Stimulated activated CD4-positive, alpha-beta T cell treated with anti-CD3 and anti-CD28 coated beads, Interleukin-4, amount 100 ng/mL, for 1 hour (primary cell): Measurements from ENCODE around the gene KIF26B.

Source experiments
- DNase-seq: peaks from one replicate; pipeline ENCODE4 v3.0.0-alpha.2; 2020

KIF26B gene

DNA sequence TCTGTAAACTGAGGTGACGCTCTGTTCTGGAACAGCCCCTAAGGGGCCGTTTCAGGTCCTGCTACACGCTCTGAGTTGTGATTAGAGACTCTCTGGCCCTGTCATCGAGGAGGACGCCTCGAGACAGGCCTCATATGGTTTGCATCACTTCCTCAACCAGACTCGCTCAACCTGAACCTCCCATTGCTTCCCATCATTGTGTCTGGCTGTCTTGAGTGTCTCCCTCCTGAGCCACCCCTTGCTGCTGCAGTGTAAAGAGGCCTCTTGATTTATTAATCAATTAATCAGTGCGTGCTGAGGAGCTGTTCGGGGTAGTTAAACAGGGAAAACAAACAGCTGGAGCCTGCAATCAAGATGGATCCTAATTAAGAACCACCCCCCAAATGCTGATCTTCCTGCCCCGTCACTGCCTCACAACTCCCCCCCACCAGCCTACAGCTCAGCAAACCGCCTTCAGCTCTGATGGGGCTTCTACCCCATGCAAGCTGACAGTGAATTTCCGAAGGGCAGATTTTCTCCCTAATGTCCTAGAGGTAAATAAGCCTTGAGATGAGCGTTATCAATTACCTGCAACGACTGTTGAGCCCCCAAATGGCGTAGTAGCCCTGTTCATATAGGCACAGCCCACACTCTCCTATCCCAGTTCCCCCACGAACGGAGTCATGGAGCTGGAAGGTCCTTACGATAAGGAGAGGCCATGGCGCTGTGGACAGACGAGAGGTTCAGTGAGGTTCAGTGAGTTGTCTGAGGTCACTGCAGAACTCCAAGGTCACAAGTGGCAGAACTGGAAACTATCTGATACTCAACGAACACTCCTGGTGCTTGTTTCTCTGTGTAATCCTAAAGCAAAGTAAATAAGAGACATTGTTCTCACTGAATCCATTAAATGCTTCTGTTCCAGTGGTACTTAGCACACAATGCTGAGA lies 210.6 kb downstream of the KIF26B start:
- no peak for DNase-seq

DNA sequence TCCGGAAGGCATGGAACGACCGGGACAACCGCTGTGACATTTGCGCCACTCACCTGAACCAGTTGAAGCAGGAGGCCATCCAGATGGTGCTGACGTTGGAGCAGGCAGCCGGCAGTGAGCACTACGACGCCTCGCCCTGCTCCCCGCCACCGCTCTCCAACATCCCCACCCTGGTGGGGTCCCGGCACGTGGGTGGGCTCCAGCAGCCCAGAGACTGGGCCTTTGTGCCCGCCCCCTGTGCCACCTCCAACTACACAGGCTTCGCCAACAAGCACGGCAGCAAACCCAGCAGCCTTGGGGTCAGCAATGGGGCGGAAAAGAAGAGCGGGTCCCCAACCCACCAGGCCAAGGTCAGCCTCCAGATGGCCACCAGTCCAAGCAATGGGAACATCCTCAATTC lies 212.1 kb downstream of the KIF26B start:
- no peak for DNase-seq

DNA sequence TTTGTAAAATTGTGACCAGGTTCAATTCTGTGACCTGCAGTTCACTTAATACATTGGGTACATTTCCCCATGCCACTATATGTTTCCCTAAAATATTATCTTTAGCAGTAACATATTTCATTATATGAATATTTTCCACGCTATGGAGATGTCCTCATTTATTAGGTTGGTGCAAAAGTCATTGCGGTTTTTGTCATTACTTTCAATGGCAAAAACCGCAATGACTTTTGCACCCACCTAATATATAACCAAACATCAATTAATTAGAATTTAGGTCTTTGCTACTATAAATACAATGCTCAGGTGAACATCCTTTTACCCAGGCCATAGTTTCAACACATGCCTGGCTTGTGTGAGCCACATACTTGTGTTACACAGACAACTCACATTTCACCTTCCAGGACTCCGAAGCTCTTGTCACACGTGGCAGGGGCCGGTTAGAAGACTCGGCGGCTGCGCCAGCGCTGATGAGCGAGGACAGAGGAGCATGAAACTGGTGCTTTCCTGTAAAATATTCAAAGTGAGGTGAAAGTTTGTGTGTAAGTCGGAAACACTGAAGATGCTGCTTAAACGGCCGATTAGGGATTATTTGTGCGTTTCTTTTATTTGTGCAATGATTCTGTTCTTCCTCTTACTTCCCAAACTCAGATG lies 215.5 kb downstream of the KIF26B start:
- no peak for DNase-seq

DNA sequence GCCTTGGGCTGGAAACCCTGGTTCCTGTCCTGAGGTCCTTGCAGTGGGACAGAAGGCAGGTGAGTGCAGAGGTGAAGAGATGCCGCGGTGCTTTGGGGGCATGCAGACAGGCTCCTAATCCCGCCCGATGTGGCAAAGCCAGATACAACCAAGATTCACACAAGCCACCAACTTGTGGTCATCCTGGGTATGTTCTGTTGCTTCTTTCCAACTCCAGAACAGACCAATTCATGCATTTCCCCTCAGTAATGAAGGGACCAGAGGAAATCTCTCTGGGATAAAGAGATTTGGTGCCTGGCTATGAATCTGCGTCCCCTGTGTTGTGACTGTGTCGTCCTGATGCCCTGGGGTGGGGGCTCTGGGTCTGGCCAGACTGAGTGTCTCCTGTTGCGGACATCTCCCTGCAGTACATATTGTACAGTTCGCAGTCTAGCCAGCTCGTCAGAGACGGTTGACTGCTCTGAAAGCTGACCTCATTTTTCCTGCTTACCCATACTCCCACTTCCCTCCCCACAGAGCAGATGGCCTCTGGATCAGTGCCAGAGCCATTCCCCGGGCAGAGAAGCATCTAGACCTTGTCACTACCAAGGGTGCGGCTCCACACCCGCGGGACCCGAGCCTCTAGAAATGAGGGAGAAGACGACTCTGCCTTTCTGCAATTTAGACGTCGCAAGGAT lies 216.3 kb downstream of the KIF26B start:
- no peak for DNase-seq

DNA sequence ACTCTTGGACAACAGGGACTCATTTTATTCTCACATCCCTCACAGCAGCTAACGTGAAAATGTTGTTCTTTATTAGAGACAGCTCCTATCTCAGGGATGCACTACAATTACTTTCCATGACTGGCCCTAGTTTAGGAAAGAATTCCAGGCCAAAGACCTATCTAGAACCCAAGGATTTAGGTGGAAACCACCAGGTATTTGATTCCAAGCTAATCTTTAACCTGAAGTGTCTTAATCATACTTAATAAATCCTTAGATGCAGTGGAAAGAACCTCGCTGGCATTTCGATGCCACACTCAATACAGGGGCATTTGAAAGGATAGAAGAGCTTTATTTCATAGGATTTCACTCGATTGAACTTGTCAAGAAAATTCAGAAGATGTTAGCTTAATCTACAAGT lies 218.3 kb downstream of the KIF26B start:
- no peak for DNase-seq

DNA sequence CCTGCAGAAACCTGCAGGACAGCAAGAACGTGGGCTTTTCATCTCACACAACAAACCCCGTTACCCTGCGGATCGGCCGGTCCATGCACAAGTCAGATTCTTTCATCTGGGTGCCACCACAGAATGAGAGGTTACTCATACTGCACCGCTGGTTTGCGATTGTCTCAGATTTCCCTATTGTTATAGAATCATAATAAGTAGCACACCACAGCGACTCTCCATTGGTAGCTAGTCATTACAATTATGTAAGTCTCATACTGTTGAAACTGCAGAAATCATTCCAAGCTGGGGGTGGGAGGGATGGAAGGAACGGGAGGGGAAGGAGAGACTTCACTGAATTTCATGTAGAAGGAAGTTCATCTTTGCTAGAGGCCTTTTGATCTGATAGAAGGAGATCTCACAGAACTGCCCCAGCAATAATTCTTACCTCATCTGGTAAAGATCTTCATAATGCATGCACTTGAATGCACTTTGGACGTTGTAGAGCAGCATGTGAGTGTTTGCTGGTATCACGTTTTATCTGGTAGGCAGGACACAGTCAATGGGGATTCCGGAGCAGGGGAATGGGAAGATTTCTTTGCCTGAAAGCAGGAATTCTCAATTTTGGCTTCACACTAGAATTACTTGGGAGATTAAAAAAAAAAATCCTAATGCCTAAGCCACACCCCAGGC lies 221.1 kb downstream of the KIF26B start:
- DNase-seq: no peak

DNA sequence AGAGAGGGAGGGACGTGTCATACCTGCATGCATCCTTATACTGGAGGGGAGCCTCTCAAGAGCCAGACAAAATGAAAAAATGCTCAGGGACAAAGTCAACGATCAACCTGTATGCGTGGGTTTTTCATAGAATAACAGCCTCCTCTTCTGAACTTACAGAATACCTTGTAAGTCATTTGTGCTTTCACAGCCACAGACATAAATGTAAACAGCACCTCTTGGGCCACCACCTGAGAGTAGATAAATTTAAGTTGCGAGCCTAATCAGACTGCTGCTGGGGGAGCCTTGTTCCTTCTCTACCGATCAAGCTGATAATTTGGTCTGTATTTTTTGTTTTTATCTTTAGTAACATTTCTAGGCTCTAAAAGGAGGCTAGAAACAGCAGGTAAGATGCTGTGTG lies 223.1 kb downstream of the KIF26B start:
- DNase-seq: no peak

DNA sequence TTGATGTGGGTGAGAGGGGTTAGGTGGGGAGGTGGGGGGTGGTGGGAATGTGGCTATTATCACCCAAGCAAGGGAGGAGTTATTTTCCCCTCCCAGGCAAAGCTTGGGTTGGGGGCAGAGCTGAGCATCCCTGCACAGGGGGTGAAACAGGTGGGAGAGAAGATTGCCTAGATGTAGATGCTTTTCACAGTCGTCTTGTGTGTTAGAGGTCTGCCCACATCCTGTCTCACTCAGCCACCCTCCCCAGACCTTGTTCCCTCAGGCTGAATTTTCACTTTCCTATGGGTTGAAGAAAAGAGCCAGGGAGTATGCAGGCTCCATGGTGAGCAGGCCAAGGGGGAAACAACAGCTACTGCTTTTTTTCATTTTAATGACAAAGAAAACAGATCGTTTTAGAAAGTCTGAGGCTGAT lies 223.5 kb downstream of the KIF26B start:
- no peak for DNase-seq

DNA sequence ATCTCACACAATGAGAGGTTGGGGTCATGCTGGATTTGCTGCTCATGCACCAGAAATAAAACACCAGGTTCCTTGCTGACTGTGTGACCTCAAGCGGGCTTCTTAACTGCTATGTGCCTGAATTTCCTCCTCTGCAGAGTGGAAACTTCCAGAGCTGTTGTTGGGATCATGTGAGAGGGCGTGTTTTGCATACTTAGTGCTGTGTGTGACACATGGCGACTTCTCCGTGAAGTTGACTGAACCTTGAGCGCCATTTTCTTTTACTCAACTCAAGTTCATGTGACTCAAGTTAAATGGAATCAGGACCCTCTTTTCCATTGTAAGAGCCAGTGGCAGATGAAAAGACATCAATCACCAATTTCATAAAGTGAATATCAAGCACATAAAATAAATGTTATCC lies 224.0 kb downstream of the KIF26B start:
- no peak for DNase-seq

DNA sequence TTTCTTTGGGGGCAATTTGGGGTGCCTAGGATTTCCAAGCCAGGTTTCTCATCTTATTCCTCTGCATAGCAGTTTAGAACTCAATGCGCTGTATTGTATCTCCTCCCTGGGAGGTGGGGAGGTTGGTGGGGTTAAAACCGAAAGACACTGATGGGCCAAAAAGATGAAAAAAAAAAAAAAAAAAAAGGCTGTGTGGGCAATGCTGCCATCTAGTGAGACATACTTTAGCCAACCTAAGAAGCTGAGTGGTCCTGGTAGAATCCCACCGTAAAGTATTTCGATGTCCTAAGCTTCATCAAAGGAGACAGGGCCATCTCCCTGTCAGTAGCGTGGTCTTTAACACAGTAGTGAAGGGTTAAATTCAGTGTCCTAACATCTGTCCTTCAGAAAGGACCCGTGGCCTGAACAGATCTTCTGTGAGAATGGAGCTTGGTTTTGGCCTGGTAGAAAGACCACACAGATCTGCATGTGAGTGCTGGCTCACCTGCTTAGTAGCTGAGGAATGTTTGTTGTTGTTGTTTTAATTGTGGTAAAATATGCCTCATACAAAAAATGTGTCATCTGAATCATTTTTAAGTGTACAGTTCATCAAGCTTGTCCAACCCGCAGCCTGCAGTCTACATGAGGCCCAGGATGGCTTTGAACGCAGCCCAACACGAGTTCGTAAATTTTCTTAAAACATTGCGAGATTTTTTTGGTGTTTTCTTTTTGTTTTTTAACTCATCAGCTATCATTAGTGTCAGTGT lies 226.2 kb downstream of the KIF26B start:
- DNase-seq: no peak

DNA sequence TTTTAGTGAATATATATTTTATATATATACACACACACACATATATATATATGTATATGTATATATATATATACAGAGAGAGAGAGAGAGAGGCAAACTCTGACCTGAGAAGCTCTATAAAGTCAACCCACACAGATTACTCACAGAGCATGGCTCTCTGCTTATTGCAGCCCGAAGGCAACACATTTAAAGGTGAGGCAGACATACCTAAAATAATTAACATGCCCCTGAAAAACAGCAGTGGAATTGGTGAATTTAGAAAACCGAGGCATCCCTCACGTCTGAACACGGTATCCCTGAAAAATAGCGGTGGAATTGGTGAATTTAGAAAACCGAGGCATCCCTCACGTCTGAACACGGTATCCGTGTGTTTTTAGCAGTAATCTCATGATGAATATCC lies 228.2 kb downstream of the KIF26B start:
- no peak for DNase-seq

DNA sequence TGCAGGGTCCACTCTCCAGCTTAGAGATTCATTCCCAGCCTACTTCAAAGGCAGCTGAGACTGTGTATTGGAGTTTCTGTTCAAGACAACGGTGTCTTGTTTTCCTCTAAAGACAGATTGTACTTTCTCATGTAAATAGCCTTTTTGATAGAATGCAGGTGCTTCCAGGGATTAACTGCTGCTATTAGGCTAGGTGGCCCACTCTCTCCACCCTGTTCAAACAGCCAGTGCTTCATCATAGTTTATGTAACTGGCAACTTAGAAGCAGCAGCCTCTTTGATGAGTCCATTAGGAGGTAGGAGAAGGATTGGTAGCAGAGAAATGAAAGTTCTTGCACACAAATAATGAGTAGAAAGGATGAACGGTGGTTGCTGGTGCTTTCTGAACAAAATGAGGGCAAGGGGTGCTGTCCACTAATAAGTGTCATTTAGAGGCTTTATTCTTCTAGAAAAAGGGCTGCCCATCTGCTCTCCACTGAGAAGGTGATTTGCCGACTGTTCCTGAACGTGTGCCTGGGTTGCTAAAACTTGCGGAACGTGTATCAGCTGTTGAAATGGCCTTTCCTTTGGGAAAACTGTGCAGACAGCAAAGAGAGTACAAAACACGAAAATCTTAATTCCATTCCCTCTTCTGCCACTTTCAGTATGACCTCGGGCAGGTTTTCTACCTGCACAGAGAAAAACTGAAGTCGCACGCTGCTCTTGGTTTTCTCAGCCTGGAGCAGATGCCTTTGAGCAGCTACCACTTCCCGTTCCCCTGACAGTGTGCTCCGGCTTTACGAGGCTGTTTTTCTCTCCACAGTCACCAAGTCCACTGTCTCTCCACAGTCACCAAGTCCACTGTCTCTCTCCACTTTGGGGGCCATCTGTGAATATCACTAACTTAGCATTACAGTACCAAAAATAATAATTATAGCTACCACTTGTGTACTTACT lies 228.9 kb downstream of the KIF26B start:
- DNase-seq: no peak

DNA sequence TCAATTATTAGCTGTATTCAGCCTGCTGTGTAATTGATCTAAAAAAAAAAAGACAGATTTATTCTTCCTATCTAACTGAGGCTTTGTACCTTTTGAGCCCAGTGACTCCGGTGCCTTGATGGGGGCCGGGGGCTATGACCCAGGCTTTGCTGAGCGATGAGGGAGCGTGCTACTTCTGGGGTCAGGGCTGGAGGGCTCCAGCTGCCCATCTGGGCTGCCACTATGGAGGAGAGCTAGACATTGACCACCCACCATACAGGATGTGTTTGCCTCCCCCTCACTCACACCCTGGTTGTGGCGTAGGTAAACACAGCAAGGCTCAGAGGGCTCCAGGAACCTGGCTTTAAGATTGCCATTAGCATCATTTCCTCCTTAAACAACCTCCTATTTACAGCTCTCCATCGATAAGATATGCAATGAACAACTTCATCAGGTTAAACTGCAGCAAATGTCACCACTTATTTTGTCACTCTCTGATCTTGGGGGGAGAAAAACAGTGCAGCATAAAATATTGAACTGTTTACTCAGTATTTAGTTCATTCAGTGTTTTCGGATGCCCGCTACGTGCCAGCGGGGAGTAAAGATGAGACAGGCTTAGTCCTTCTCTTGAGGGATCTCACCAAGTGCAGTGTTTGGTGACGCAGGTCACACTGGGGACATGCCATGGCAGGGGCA lies 231.6 kb downstream of the KIF26B start:
- DNase-seq: no peak

DNA sequence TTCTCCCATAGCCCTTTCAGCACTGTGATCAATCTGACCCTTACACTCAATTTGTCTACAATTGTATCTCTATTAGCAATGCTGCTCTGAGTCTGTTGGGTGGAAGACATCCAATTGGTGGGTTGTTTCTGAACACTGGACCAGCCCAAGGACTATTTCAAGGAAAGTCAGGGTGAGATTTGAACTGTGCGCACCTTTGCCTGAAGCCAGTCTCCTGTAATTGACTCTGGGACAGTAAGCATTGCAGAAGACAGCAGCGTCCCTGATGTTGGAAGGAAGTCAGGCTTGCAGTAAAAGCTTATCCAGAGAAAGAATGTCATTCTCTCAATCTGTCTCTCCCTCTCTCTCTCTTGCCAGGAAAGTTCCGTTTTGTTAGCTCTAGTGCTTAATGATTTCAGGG lies 233.9 kb downstream of the KIF26B start:
- DNase-seq: no peak

DNA sequence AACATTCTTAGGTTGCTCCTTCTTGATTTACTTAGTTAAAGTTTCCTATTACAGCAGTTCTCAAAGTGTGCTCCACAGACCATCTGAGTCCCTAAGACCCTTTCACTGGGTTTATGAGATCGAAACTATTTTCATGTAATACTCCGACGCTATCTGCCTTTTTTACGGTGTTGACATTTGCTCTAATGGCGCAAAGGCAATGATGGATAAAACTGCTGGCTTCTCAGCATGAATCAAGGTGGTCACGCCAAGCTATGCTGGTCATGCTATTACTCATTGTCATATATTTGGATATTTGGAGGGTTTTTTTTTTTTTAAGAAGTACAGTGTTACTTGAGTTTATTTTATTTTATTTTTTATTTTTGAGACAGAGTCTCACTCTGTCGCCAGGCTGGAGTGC lies 235.1 kb downstream of the KIF26B start:
- DNase-seq: no peak

DNA sequence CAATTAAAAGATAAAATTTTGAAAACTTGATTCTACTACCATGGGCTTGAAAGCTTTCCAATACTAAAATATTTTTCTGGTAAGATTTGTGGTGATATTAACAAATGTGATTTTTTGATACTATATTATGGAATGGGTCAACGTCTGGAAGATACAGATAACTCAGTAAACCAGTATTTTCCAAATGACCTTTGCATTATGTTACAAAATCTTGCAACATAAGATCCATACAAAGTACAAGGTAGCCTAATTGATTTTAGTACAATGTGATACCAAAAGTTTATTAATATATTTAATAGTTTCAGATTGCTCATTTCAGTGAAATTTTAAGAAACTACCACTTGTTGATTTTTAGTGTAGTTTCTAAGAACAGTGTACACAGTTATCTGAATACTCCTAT lies 236.2 kb downstream of the KIF26B start:
- DNase-seq: no peak

DNA sequence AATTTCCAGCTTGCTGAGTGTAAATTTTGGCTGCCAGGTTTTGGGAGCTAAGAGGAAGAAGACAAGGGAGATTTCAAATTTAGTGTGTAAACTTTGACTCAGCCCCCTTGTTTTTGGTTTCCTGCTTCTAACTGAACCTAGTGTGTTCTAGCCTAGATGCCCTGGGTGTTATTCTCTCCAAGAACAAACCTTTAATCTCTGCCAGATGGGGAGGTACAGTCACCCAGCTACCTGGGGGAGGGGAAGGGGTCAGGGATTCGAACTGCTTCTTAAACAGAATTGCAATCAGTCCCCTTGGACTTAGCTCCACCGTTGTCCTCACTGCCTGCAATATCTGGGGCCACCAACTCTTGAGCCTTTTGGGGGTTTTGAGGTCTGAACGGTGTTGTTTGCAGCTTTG lies 238.9 kb downstream of the KIF26B start:
- no peak for DNase-seq

DNA sequence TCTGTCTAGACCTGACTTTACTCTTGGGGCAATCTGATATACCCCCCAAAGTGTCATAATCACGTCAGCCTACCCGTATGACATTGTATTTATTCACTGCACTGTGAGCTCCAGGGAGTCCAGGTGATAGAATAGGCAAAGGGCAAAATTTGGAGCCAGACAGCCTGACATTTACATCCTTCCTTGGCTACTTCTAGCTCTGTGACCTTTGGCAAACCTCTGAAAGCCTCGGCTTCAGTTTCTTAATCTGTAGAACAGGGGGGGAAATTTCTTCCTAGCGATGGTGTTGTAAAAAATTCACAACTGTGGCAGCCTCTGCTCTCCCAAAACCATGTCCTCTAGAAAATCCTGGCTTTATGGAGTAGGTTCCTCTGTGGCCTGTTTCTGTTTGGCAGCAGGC lies 240.9 kb downstream of the KIF26B start:
- DNase-seq: no peak

DNA sequence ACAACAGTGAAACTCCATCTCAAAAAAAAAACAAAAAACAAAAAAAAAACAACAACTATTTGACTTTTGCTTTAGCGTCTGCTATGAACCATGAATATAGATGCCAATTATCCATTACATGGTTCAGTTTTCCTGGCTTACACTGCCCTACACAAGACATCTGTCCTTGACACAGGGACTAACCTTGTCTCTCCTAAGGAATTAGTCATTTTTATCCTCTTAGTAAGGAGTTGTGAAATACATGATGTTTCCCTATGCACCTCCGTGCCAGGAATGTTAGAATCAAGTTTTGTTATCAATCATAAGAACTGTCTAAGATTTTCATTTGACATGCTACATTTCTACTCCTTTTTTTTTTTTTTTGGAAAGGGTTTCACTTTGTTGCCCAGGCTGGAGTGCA lies 241.8 kb downstream of the KIF26B start:
- no peak for DNase-seq

DNA sequence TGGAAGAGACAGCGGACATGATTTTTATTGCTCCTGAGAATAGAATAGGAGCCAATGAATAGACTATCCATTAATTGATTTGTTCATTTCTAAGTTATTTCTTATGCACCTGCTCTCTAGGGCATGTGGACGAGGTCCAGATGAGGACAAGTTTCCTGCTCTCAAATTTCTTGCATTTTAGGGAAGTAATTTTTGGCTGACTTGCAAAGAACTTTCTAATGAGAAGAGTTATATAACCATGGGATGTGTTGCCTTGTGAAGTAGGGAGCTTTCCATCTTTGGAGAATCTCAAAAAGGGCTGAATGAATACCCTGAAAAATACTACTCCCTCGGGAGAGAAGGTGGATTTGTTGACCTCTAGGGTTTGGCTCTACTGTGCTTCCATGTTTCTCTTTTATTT lies 243.0 kb downstream of the KIF26B start:
- DNase-seq: no peak

DNA sequence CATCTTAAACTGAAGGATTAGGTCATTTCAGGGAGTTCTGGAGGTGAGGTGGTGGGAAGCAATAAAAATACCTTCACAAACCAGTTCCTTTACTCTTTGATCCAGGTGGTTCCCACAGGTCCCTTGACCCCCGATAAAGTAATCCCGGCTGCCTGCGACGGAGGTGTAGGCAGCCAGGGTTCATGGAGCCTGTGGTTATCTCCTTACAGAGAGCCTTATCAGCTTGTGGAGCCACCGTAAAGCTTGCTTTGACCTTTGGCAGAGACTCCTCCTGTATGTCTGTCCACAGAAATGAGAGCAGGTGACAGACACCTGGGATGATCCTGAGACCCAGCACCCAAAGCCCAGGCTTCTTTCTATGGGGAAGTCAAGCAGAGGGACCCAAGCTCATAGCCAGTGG lies 243.4 kb downstream of the KIF26B start:
- DNase-seq: no peak
